Measurements from ENCODE around the gene SGSM2.

Gene SGSM2

GRCh38 chr17:2427215-2427614, 89.9 kb downstream of the SGSM2 start:
- DNase-seq (ENCODE audit: low read depth): no peak

GRCh38 chr17:2427910-2428309, 90.6 kb downstream of the SGSM2 start:
- DNase-seq (ENCODE audit: low read depth): no peak
